Measurements from ENCODE around the gene IPO13. TPM values are rescaled to one million over a fixed set of nuclear protein-coding genes. Genes with fewer than 3 reads are reported as not detected.
A peak's percentile ranks its signal among the peaks of the same experiment; 100 is the strongest.

The IPO13 gene
- total RNA-seq, 2 experiments from 2014 or later, result 8.0 to 12.4 TPM

DNA sequence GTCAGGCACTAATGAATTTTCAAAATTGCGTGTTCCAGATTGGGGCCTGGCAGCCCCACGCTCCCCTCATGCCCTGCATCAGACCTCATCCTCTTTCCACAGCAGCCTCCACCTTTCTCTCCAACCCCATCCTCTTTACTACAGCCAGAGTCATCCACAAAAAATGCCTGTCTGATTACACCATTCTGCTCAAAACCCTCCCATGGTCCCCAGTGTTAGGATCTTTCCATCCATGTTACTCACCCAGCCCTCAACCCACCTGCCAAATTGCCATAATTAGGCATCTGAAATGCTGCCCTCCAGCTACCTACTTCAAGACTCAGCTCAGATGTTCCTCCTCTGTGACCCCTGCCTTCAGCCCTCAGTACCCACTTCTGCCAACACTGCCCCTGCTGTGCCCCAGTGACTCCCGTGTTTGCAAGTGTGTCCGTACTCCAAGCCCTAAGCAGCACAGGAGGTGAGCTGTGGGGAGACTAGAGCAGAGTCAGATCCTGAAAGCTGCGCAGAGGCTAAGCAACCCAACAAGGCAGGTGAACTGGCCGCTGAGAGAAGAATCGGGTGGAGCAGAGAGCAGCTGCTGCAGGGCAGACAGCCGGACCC, 13.9 kb upstream of the IPO13 start:
- no peak for DNase-seq
- CTCF ChIA-PET, result interaction anchor here (0.9 to 11.7 kb wide), 7 partner anchors 9 to 288 kb away, joined by 3 to 246 read pairs (median 5); partner anchors contain the start of gene IPO13
- Mint-ChIP-seq H3K27me3 (ENCODE audit: low read depth) (peaks cover 34% of the 10 kb centered on the region), H3K4me3 (no peak overlapping the region), H3K4me1 (ENCODE audit: low read depth) (peaks cover 14% of the 10 kb centered on the region), H3K27ac (peak overlapping the region; percentile 14), H3K36me3 (ENCODE audit: low read depth) (no peaks in the 10 kb centered on the region), H3K9me3 (no peaks in the 10 kb centered on the region)
- intact Hi-C loops (cut with micrococcal nuclease), result loop anchor here (5.0 to 10.0 kb wide), 3 partner anchors 101 to 708 kb away; partner anchors contain the start of gene HYI

DNA sequence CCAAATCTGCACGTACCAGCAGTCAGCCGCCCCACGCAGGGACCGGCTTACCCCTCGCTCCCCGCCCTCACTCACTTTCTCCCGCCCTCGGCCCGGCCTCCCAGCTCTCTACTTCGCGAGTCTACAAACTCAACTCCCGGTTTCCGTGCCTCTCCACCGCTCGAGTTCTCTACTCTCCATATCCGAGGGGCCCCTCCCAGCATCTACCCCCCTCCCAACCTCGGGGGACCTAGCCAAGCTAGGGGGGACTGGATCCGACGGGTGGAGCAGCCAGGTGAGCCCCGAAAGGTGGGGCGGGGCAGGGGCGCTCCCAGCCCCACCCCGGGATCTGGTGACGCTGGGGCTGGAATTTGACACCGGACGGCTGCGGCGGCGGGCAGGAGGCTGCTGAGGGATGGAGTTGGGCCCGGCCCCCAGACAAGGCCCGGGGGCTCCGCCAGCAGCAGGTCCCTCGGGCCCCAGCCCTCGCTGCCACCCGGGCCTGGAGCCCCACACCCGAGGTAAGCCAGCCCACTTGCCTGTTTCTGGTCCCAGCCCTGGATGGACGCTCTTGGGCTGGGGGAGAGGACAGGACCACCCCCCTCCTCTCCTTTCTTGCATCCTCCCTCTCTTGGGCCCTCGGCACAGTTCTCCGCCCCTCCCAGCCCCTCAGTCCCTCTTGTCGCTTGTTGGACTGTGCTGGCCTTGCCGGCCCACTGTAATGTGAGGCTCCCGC, 13.2 kb upstream of the IPO13 start, which contains the start of gene ARTN:
TSS of gene ARTN (plus strand) at position 416 of the 715 bp plus-strand sequence. CDS start 1,856 bp downstream, outside the sequence.
- H3K9me3 Mint-ChIP-seq, result no peaks in the 10 kb centered on the region
- peaks cover 34% of the 10 kb centered on the region for H3K27me3 Mint-ChIP-seq (ENCODE audit: low read depth)
- peak within 1 kb of the TSS; percentile 14 for H3K27ac Mint-ChIP-seq
- H3K36me3 Mint-ChIP-seq (ENCODE audit: low read depth), result no peaks in the 10 kb centered on the region
- peaks cover 14% of the 10 kb centered on the region for H3K4me1 Mint-ChIP-seq (ENCODE audit: low read depth)
- DNase-seq, result peak; percentile 23
- intact Hi-C loops (cut with micrococcal nuclease), result loop anchor here (1.0 to 10.0 kb wide), 7 partner anchors 13 to 709 kb away; partner anchors contain the start of genes HYI, IPO13 and ST3GAL3
- H3K4me3 Mint-ChIP-seq, result peak within 1 kb of the TSS; percentile 36
- CTCF ChIA-PET, result interaction anchor here (0.5 to 11.7 kb wide), 18 partner anchors 9 to 403 kb away, joined by 3 to 246 read pairs (median 4); partner anchors contain the start of genes IPO13 and PTPRF

DNA sequence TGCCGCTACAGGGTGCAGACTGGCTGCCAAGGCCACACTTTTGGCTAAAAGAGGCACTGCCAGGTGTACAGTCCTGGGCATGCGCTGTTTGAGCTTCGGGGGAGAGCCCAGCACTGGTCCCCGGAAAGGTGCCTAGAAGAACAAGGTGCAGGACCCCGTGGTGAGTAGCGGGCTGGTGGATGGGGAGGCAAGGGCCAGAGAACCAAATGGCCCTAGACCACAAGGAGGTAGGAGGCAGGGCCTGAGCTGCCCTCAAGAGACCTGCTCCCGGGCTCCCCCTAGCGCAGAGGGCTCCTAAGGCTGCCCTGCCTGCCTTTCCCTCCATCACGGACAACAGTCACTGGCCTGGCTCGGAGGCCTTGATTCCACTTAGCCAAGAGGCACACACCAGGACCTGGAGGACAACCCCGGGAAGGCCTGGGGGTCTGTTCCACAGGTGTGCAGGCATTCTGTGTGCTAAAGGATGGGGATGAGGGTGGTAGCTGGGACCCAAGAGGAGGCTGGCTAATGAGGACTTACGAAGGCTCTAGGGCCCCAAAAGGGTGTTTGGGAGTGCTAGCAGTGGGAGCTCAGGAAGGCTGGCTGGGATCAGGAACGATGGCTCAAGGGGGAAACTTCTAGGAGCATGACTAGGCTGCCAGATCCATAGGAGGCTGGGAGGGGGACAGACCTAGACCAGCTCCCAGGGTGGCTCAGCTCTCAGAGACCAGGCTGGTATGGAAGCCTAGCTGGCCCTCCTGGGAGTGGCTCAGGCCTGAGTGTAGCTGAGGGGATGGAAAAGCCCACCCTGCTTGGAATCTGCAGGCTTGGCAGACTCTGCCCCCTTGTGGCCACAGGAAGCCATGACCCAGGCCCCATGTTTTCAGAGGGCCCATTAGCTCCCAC, 12.4 kb upstream of the IPO13 start:
- Mint-ChIP-seq H3K27ac (no peak overlapping the region), H3K4me1 (ENCODE audit: low read depth) (peaks cover 14% of the 10 kb centered on the region), H3K4me3 (peak overlapping the region; percentile 36), H3K27me3 (ENCODE audit: low read depth) (peaks cover 34% of the 10 kb centered on the region), H3K9me3 (no peaks in the 10 kb centered on the region), H3K36me3 (ENCODE audit: low read depth) (no peaks in the 10 kb centered on the region)
- intact Hi-C loops (cut with micrococcal nuclease), result loop anchor here (1.0 to 10.0 kb wide), 7 partner anchors 12 to 710 kb away; partner anchors contain the start of genes HYI, IPO13 and ST3GAL3
- DNase-seq, result peak; percentile 72
- CTCF ChIA-PET, result interaction anchor here (0.5 to 11.7 kb wide), 56 partner anchors 10 to 1414 kb away, joined by 3 to 246 read pairs (median 4); partner anchors contain the start of genes DPH2, IPO13, KDM4A and PTPRF

DNA sequence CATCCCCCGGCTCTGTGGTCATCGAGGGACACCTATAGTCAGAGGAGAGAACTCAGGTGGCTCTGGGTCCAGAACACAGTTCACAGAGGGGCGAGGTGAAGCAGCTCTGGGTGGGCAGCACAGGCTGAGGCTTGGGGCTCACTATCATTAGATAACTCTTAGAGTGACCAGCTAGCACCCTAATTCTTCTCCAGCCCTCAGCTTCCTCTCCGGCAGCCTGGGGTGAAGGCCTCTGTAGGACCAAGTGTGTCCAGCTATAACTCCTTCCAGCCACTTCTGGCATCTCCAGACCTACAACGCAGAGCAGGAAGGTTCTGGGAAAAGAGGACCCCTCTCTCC, 11.8 kb upstream of the IPO13 start:
- CTCF ChIA-PET, result interaction anchor here (0.7 to 11.7 kb wide), 49 partner anchors 10 to 708 kb away, joined by 3 to 246 read pairs (median 4); partner anchors contain the start of genes DPH2, IPO13, KDM4A and PTPRF

DNA sequence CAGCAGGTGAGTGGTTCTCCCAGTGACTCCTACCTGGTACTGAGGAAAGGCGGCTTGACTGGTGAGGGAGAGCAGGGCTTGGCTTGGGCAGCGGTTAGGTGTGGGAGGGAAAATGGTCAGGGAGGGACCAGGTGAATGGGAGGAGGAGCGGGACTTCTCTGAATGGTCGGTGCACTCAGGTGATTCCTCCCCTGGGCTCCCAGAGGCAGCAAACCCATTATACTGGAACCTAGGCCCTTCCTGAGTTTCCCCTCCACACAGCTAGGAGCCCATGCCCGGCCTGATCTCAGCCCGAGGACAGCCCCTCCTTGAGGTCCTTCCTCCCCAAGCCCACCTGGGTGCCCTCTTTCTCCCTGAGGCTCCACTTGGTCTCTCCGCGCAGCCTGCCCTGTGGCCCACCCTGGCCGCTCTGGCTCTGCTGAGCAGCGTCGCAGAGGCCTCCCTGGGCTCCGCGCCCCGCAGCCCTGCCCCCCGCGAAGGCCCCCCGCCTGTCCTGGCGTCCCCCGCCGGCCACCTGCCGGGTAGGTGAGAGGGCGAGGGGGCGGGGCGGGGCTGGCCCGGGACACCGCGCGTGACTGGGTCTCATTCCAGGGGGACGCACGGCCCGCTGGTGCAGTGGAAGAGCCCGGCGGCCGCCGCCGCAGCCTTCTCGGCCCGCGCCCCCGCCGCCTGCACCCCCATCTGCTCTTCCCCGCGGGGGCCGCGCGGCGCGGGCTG, 10.9 kb upstream of the IPO13 start:
- Mint-ChIP-seq H3K4me1 (ENCODE audit: low read depth) (peaks cover 14% of the 10 kb centered on the region), H3K27me3 (ENCODE audit: low read depth) (peaks cover 34% of the 10 kb centered on the region), H3K27ac (no peak overlapping the region), H3K4me3 (no peak overlapping the region), H3K9me3 (no peaks in the 10 kb centered on the region), H3K36me3 (ENCODE audit: low read depth) (peaks cover 5% of the 10 kb centered on the region)
- intact Hi-C loops (cut with micrococcal nuclease), result loop anchor here (1.0 to 10.0 kb wide), 4 partner anchors 112 to 711 kb away; partner anchors contain the start of genes HYI and ST3GAL3
- CTCF ChIA-PET, result interaction anchor here (0.7 to 11.7 kb wide), 28 partner anchors 9 to 414 kb away, joined by 3 to 246 read pairs (median 6); partner anchors contain the start of genes IPO13, KDM4A and PTPRF
- DNase-seq, result no peak

More for the DNA sequence above, 11.8 kb upstream of the IPO13 start:
- H3K4me3 Mint-ChIP-seq, result no peak overlapping the region
- intact Hi-C loops (cut with micrococcal nuclease), result loop anchor here (1.0 to 10.0 kb wide), 8 partner anchors 11 to 710 kb away; partner anchors contain the start of genes HYI, IPO13 and ST3GAL3
- H3K27me3 Mint-ChIP-seq (ENCODE audit: low read depth), result peaks cover 34% of the 10 kb centered on the region
- DNase-seq, result no peak
- peaks cover 14% of the 10 kb centered on the region for H3K4me1 Mint-ChIP-seq (ENCODE audit: low read depth)
- H3K36me3 Mint-ChIP-seq (ENCODE audit: low read depth), result peaks cover 4% of the 10 kb centered on the region
- H3K27ac Mint-ChIP-seq, result no peak overlapping the region
- no peaks in the 10 kb centered on the region for H3K9me3 Mint-ChIP-seq

DNA sequence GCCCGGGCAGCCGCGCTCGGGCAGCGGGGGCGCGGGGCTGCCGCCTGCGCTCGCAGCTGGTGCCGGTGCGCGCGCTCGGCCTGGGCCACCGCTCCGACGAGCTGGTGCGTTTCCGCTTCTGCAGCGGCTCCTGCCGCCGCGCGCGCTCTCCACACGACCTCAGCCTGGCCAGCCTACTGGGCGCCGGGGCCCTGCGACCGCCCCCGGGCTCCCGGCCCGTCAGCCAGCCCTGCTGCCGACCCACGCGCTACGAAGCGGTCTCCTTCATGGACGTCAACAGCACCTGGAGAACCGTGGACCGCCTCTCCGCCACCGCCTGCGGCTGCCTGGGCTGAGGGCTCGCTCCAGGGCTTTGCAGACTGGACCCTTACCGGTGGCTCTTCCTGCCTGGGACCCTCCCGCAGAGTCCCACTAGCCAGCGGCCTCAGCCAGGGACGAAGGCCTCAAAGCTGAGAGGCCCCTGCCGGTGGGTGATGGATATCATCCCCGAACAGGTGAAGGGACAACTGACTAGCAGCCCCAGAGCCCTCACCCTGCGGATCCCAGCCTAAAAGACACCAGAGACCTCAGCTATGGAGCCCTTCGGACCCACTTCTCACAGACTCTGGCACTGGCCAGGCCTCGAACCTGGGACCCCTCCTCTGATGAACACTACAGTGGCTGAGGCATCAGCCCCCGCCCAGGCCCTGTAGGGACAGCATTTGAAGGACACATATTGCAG, 10.2 kb upstream of the IPO13 start:
- peaks cover 5% of the 10 kb centered on the region for H3K36me3 Mint-ChIP-seq (ENCODE audit: low read depth)
- intact Hi-C loops (cut with micrococcal nuclease), result loop anchor here (10.0 kb wide), 2 partner anchors 482 to 712 kb away; partner anchors contain the start of gene HYI
- no peak for DNase-seq
- H3K4me1 Mint-ChIP-seq (ENCODE audit: low read depth), result peaks cover 14% of the 10 kb centered on the region
- no peak overlapping the region for H3K27ac Mint-ChIP-seq
- CTCF ChIA-PET, result interaction anchor here (0.5 to 11.7 kb wide), 5 partner anchors 9 to 301 kb away, joined by 5 to 246 read pairs (median 8); no protein-coding TSS in a partner anchor
- no peaks in the 10 kb centered on the region for H3K9me3 Mint-ChIP-seq
- H3K27me3 Mint-ChIP-seq (ENCODE audit: low read depth), result peaks cover 34% of the 10 kb centered on the region
- H3K4me3 Mint-ChIP-seq, result peak overlapping the region; percentile 36

DNA sequence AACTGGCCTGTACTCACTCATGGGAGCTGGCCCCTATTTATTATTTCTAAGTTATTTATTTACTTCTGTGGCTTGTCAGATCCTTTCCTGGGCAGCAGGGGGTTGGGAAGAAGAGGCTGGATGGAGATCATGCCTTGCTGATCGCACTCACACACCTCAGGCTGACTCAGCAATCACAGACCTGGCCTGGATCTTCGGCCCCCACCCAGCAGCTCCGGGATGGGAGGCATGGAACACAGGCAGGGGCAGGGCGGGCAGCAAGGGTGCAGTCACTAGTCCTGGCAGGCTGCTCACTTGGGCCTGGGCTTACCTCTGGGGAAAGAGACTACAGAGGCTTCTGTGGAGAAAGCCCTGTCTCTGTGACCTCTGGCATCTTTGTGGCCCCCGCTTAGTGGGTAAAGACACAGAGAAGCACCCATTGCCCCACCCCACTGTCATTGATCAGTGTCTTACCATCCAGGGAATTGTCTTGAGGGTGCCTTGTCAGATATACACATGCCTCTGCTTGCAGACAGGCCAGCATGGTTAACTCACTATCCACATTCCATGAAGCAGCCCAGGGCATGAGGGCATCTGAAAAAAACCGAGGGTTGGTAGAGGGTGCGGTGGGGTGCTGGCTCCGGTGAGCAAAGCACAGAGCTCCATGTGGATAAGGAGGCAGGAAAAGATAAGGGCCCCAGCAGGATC, 9.4 kb upstream of the IPO13 start:
- peaks cover 34% of the 10 kb centered on the region for H3K27me3 Mint-ChIP-seq (ENCODE audit: low read depth)
- CTCF ChIA-PET, result interaction anchor here (0.7 to 11.7 kb wide), 4 partner anchors 8 to 170 kb away, joined by 4 to 246 read pairs (median 4); no protein-coding TSS in a partner anchor
- no peak overlapping the region for H3K27ac Mint-ChIP-seq
- DNase-seq, result no peak
- H3K4me3 Mint-ChIP-seq, result no peak overlapping the region
- H3K4me1 Mint-ChIP-seq (ENCODE audit: low read depth), result peaks cover 14% of the 10 kb centered on the region
- intact Hi-C loops (cut with micrococcal nuclease), result loop anchor here (10.0 kb wide), 2 partner anchors 483 to 713 kb away; partner anchors contain the start of gene HYI
- H3K9me3 Mint-ChIP-seq, result no peaks in the 10 kb centered on the region
- peaks cover 5% of the 10 kb centered on the region for H3K36me3 Mint-ChIP-seq (ENCODE audit: low read depth)

DNA sequence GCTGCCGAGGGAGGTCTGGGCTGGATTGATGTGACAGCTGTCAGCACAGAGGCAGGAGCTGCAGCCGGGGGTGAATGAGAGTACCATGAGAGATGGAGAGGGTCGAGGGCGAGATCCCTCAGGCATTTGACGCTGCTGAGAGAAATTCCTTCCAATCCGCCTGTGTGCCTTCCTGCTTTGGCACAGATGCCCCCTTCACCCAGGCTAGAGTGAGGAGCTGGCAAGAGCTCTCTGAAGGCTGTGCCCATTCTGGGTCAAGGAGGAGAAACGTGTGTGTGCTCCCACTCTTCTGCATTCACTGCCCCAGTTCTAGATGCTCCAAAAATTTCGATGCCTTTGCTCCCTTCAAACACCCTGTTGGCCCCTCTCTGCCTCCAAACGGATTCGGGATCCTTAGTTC, 8.4 kb upstream of the IPO13 start:
- H3K4me3 Mint-ChIP-seq, result no peak overlapping the region
- intact Hi-C loops (cut with micrococcal nuclease), result loop anchor here (10.0 kb wide), 2 partner anchors 484 to 714 kb away; partner anchors contain the start of gene HYI
- peaks cover 5% of the 10 kb centered on the region for H3K36me3 Mint-ChIP-seq (ENCODE audit: low read depth)
- H3K27me3 Mint-ChIP-seq (ENCODE audit: low read depth), result peaks cover 24% of the 10 kb centered on the region
- H3K9me3 Mint-ChIP-seq, result no peaks in the 10 kb centered on the region
- no peak overlapping the region for H3K27ac Mint-ChIP-seq
- CTCF ChIA-PET, result interaction anchor here (0.8 to 11.7 kb wide), 3 partner anchors 12 to 171 kb away, joined by 4 to 246 read pairs (median 4); no protein-coding TSS in a partner anchor
- H3K4me1 Mint-ChIP-seq (ENCODE audit: low read depth), result peaks cover 10% of the 10 kb centered on the region
- no peak for DNase-seq

DNA sequence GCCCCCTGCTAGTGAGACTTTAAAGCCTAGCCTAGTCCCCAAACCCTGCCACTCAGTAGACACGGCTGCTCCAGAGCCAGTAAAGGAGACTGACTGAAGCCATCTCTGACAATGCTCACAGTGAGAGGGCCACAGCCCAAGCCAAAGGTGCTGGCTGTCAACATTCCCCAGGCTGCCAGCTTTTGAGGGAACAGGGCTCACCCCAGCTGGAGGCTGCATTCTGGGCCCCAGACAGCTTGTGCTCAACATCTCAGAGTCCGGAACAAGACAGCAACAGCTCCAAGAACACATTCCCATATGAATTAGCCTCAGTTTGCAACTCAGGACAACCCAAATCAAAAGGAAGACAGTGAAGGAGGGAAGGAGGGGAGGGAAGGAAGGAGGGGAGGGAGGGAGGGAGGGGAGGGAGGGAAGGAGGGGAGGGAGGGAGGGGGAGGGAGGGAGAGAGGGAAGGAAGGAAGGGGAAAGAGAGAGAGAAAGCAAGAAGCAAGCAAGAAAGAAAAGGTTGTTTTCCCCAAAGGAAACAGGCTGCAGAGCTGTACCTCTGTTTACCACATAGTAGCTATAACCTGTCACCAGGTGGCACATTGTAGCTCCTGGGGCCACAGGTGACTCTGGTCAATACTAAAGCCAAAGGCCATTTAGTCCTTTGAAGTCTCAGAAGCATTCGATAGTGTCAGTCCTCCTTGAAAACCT, 7.7 kb upstream of the IPO13 start:
- peaks cover 7% of the 10 kb centered on the region for H3K4me1 Mint-ChIP-seq (ENCODE audit: low read depth)
- peaks cover 5% of the 10 kb centered on the region for H3K36me3 Mint-ChIP-seq (ENCODE audit: low read depth)
- no peaks in the 10 kb centered on the region for H3K9me3 Mint-ChIP-seq
- DNase-seq, result no peak
- no peak overlapping the region for H3K4me3 Mint-ChIP-seq
- intact Hi-C loops (cut with micrococcal nuclease), result loop anchor here (10.0 kb wide), 2 partner anchors 484 to 714 kb away; partner anchors contain the start of gene HYI
- CTCF ChIA-PET, result interaction anchor here (1.1 to 11.7 kb wide), 3 partner anchors 9 to 172 kb away, joined by 4 to 246 read pairs (median 4); no protein-coding TSS in a partner anchor
- no peak overlapping the region for H3K27ac Mint-ChIP-seq
- peaks cover 20% of the 10 kb centered on the region for H3K27me3 Mint-ChIP-seq (ENCODE audit: low read depth)

Measured in activated naive CD4-positive, alpha-beta T cell treated with anti-CD3 and anti-CD28 coated beads for 36 hours (primary cell).